Measurements from ENCODE around the gene DVL2.
A peak's percentile ranks its signal among the peaks of the same experiment; 100 is the strongest.
"Not testable (repeated sequence)": the region's sequence is repeated elsewhere in the genome, so short reads cannot be mapped to it uniquely, and the experiment has no call there.

The DVL2 gene

DNA sequence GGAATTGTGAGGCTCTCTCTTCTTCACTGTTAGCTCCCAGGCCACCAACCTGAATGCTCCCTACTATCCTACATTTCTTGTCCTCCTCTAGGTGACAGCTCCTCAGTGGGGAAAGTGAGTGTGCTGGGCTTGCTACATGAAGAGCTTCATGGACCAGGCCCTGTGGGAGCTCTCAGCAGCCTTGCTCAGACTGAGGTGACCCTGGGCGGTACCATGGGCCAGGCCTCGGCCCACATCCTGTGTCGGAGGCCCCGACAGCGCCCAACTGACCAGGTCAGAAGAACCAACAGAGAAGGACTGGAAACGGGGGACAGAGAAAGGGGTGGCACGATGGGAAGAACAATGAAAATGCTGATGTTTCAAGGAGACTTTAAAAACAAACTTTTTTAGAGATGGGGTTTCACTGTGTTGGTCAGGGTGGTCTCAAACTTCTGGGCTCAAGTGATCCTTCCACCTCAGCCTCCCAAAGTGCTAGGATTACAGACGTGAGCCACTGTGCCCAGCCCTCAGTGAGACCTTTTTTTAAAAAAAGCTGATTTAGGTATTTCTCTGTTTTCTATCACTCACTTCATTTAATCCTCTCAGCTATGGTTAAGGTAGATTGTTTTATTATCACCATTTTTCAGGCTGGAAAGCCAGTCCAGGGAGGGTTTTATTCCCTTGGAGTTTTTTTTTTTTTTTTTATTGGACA lies 22.6 kb upstream of the DVL2 start:
- no peak for DNase-seq (ENCODE audit: low spot score)

- no peak for DNase-seq (ENCODE audit: low spot score)
Observed at GRCh38 chr17:7254511-7254910, 20.2 kb upstream of the DVL2 start.

DNA sequence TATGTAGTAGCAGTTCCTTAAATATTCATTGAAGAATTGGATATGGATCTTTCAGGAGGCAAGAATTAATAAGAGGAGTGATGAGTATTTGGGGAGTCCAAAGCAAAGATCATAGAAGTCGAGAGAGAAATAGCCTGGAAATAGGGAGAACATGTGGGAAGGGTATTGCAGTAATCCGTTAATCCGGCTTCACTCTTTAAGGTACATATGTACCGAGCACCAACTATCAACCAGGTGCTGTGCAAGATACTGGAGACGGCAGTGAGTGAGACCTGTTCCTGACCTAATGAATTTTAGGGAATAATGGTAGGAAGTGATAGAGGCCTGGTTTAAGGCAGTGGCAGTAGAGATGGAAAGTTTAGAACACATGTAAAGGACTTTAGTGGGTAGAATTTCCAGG lies 18.8 kb upstream of the DVL2 start:
- no peak for DNase-seq (ENCODE audit: low spot score)

- DNase-seq (ENCODE audit: low spot score): peak; percentile 90
Observed at GRCh38 chr17:7252176-7253043, 18.1 kb upstream of the DVL2 start, which contains the start of gene ELP5. Gene ELP5 (plus strand): TSS chr17:7252215. CDS start chr17:7252551, 336 bp downstream.

DNA sequence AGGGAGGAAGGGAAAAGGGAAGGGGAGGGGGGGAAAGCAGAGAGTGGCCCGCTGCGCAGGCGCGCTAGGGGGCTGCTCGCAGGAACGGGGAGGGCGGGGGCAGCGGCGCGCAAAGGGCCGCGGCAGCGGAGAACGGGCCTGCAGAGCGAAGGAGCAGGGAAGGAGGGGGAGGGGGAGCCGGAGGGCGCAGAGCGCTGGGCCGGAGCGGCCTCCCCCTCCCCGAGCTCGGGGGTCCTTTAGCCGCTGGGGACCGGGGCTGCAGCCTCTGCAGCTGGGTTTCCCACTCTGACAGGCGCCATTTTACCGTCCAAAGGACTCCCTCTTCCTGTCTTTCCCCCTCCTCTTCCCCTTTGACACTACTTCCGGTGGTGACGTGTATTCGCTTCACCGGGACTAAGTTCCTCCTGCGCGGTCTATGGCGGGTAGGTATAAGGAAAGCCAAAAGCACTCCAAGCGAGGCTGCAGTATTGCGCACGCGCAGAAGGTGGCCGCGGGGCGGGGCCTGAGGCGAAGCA lies 17.4 kb upstream of the DVL2 start, which contains the start of gene CTDNEP1:
CTDNEP1 (minus strand) TSS at position 74 of the 515 bp plus-strand sequence. CDS start 438 bp downstream, outside the sequence.
- peak; percentile 98 for DNase-seq (ENCODE audit: low spot score)

- DNase-seq (ENCODE audit: low spot score): peak; percentile 18
Observed at GRCh38 chr17:7250695-7251627, 16.6 kb upstream of the DVL2 start.

- DNase-seq (ENCODE audit: low spot score): peak; percentile 23
Observed at GRCh38 chr17:7249830-7250229, 15.5 kb upstream of the DVL2 start.

DNA sequence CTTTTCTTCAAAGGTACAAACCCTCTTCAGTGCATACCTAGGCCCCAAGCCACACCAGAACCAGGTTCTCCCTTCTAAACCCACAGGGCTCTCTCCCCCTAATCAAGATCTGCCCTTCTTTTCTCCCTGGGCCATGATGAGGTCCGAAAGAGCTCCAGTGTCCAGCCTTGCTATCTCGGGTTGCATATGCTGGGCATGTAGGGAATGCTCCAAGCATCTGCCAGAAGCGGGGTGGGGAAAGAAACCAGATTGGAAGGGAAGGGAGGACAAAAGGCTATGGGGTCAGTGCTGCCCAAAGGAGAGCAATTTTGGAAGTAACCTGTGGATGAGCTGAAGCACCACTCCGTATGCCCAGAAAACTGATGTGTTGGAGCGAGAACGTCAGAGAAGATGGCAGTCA lies 14.9 kb upstream of the DVL2 start:
- DNase-seq (ENCODE audit: low spot score): no peak

DNA sequence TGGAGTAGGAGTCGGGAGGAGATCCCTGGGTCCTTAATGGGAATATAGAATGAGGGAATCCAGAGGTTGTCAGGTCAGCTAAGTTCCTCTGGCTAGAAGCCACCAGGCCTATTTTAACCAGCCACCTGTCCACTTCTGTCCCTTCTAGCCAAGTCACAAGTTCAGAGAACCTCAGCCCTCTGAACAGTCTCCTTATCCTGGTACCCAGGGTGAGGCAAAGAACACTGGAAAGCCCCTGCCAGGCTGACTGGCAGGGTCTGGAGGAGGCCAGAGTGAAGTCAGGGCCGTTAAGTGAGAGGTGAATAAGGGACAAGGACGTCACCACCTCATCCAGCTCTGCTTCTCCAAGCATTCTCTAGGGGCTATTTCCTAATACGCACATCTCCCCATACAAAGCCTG lies 14.5 kb upstream of the DVL2 start:
- DNase-seq (ENCODE audit: low spot score): no peak

GRCh38 chr17:7246779-7247178 lies 12.5 kb upstream of the DVL2 start:
- no peak for DNase-seq (ENCODE audit: low spot score)

GRCh38 chr17:7243838-7244237 lies 9.5 kb upstream of the DVL2 start:
- DNase-seq (ENCODE audit: low spot score): not testable (repeated sequence)

DNA sequence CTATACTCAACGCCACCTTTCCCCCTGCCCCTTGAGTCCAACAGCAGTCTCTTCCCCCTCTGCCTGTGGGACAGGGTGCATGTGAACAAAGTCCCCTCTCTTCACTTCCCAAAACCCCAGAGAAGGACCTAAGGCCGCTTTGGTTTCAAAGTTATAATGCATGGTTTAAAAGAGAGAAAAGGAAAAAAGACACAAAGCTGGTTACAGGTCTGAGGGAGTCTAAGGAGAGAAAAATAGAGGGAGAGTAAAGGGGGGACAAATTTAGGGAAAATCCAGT lies 9.1 kb upstream of the DVL2 start:
- no peak for DNase-seq (ENCODE audit: low spot score)

- peak; percentile 85 for DNase-seq (ENCODE audit: low spot score)
Observed at GRCh38 chr17:7242717-7243452, 8.6 kb upstream of the DVL2 start.

DNA sequence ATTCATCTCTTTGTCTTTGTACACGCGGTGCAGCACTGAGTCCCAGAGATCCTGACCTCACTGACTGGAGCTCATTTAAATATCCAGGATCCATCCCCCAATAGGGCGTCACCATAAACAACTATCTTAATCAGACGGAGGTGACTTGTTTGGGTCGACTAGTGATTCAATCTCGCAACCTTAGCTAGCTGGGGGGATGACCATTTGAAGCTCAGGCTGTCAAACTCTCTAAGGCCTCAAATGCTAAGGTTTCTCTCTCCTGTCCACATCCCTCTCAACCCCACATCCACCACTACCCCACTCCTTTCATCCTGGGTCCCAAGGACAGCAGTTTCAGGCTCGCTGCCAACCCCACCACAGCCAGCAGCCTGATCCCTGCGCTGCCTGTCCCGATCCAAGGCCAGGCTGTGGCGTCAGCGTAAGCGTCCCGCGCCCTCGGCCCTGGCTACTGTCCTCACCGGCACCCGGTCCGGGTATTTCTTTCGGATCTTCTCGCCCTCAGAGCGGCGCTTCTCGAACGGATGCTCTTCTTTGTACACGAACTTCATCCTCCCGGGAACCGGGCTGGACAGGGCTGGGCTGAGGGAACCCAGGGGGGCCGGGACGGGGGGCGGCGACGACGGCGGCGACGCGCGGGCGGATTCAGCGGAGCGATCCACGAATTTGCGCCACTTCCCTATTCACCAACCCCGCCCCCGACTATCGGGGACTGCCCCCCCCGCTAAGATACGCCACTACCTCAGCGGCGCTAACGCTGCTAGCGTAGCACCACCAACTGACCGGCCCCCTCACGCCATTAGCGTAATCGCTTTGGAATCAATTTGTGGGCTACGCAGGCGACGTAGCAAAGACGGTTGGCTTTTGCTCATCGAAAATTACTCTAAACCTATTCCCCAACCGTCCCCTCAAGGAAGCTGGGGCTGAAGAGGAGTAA lies 7.7 kb upstream of the DVL2 start, which contains the start of gene GABARAP:
GABARAP (minus strand) TSS at position 667 of the 934 bp plus-strand sequence; CDS start at position 548, 119 bp downstream.
- DNase-seq (ENCODE audit: low spot score): peak; percentile 78

DNA sequence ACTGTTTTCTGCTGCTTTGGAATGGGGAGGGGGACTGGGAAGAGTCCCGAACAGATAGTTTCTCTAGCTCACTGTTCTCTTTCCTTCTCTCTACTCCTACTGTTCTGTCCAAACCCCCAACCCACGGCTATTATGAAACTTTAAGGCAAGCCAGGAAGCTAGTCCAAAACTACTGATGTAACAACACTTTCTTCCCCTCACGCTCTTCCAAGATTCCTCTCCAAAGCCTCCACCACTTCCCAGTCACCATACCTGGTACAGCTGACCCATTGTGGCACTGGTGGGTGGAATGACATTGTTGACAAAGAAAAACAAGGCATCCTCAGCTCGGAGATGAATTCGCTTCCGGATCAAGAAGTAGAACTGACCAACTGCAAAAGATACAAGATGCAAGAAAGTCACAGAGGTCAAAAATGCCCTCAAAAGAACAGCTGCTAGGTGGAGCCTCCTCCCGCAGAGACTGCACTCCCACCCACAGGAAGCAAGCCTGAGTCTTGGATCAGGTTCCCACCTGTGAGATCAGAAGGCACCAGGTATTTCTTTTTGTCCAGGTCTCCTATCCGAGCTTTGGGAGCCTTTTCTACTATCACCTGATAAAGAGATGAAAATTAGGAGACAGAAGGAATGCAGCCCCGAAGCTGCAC lies 6.9 kb upstream of the DVL2 start:
- no peak for DNase-seq (ENCODE audit: low spot score)

- DNase-seq (ENCODE audit: low spot score): peak; percentile 30
Observed at GRCh38 chr17:7240375-7240774, 6.1 kb upstream of the DVL2 start.

- peak; percentile 92 for DNase-seq (ENCODE audit: low spot score)
Observed at GRCh38 chr17:7239091-7240027, 5.0 kb upstream of the DVL2 start, which contains the start of gene PHF23. Gene PHF23 (minus strand): TSS chr17:7239457. CDS start chr17:7239279, 178 bp downstream.

DNA sequence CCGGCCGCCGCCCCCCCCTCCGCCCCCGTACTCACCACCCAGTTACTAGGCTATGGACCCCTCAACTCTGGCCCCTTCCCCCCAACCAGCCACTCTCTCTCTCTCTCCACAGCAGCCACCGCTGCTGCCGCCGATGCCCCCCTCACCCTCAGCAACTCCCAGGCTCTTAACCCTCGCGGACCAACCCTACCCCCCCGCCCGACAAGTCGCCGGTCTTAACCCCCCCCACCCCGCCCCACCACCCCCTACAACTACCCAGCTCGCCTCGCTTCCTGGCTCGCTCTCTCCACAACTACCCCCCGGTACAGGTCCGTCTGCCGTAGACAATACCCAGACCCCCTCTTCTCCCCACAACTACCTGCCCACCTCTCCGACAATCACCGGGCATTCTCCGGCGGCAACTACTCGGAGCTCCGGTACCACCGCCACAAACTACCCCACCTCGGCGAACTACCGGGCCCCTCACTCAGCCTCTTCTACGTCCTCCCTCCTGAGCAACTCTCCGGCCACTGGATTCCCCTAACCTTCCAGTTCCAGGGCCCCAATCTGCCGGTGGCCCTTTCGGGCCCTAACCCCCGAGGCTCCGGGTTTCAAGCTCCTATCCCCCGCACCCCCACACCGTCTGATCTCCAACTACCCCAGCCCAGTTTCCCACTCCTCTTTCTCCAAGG lies 4.2 kb upstream of the DVL2 start:
- DNase-seq (ENCODE audit: low spot score): peak; percentile 24

All from NAMALWA (cell line).